ENCODE data around the gene ADD2. TPM values are rescaled to one million over a fixed set of nuclear protein-coding genes. Genes with fewer than 3 reads are reported as not detected.

ADD2 gene
- total RNA-seq, 1 donor from 2014 or later, result 45.3 TPM

DNA sequence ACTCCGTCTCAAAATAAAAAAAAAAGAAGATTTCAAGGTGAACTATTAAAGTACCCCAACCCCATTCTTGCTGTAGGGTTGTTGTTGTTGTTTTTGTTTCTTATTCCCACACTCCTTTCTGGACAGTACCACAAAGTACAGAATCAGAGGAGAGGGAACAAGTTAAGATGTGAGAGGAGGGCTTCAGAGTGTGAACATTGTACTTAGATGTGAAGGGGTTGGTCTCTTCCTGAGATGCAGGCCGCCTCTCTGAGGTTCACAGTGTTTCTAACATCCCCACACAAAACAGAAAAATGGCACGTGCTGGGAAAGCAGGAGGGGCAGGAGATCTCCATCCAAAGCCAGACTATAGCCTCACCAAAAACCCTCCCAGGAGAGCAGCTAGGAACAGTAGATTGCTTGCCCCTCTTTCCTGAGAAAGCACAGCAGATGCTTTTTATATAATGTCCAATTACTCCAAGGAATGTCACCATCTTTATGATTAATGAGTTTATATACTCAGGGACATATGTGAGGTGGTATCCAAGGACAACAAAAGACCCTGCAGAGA is 22.6 kb downstream of the ADD2 start:
- peaks cover 55% of the 10 kb centered on the region for H4K20me1 ChIP-seq (ENCODE audit: low read depth)
- peak overlapping the region; percentile 23 for H3K4me3 ChIP-seq
- no peaks in the 10 kb centered on the region for H3K36me3 ChIP-seq
- no peak overlapping the region for H2AFZ ChIP-seq (replicated peaks)
- no peak for DNase-seq (ENCODE audit: low spot score)
- peaks cover 47% of the 10 kb centered on the region for H3K4me1 Mint-ChIP-seq
- H3K4me2 ChIP-seq, result peak overlapping the region; percentile 70
- peaks cover 36% of the 10 kb centered on the region for H3F3A ChIP-seq (ENCODE audit: low read depth)
- H3K36me3 Mint-ChIP-seq, result peaks cover 15% of the 10 kb centered on the region
- H3K27me3 ChIP-seq, result no peaks in the 10 kb centered on the region
- H3K4me3 Mint-ChIP-seq, result peak overlapping the region; percentile 11
- H3K9me3 Mint-ChIP-seq, result peaks cover 6% of the 10 kb centered on the region
- H3K27ac Mint-ChIP-seq, result peak overlapping the region; percentile 93
- H3K27ac ChIP-seq, result peak overlapping the region; percentile 50
- TF ChIP-seq EZH2 (IDR thresholded peaks at IDR 0.05) (no peak), EZH2phosphoT487 (IDR thresholded peaks at IDR 0.05) (no peak)
- TF ChIP-seq, protein P1, sequence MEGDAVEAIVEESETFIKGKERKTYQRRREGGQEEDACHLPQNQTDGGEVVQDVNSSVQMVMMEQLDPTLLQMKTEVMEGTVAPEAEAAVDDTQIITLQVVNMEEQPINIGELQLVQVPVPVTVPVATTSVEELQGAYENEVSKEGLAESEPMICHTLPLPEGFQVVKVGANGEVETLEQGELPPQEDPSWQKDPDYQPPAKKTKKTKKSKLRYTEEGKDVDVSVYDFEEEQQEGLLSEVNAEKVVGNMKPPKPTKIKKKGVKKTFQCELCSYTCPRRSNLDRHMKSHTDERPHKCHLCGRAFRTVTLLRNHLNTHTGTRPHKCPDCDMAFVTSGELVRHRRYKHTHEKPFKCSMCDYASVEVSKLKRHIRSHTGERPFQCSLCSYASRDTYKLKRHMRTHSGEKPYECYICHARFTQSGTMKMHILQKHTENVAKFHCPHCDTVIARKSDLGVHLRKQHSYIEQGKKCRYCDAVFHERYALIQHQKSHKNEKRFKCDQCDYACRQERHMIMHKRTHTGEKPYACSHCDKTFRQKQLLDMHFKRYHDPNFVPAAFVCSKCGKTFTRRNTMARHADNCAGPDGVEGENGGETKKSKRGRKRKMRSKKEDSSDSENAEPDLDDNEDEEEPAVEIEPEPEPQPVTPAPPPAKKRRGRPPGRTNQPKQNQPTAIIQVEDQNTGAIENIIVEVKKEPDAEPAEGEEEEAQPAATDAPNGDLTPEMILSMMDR (IDR thresholded peaks at IDR 0.05), result no peak
- H3K27me3 Mint-ChIP-seq (ENCODE audit: insufficient read depth, low read depth), result no peaks in the 10 kb centered on the region
- peaks cover 35% of the 10 kb centered on the region for H3K4me1 ChIP-seq
- no peaks in the 10 kb centered on the region for H3K9me3 ChIP-seq (ENCODE audit: low read depth)
- H3K9ac ChIP-seq, result no peak overlapping the region
- H3K79me2 ChIP-seq (ENCODE audit: low read depth), result peaks cover 97% of the 10 kb centered on the region

DNA sequence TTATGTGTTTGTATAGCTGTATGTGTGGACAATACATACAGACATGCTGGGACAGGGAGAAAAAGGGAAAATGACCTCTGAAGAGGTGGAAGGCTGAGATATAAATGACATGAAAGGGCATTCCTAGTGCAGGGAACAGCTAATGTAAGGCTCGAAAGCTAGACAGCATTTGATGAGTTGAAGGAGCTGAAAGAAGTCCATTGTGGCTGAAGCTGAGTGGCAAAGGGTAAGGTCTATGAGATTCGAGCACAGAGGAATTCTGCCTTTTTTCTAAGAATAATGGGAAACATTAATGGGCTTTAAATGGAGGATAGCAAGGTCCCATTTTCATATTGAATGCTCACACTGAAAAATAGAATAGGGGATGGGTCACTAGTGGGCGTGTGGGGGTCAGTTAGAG is 23.6 kb downstream of the ADD2 start:
- peak overlapping the region; percentile 64 for H3K4me3 Mint-ChIP-seq

DNA sequence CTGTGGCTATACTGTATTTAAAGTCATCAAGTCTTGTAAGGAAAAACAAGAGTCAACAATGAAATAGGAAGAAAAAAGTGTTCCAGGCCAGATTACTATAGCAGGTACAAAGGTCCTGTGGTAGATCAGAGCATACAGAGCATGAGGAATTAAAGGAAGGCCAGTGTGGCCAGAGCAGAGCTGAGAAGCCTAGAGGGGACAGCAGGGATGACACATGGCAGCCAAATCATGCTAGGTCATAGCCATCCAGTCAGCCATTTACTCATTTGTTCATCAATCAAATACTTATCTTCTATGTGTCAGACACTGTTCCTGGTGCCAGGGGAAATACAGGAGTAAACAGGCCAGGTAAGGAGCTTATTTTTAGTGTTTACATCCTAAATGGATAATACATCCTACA is 24.3 kb downstream of the ADD2 start:
- Histone ChIP-seq H3K9me3 (ENCODE audit: low read depth) (no peaks in the 10 kb centered on the region), H3K27me3 (no peaks in the 10 kb centered on the region), H3K36me3 (no peaks in the 10 kb centered on the region), H3K79me2 (ENCODE audit: low read depth) (peaks cover 97% of the 10 kb centered on the region), H3K4me1 (peaks cover 35% of the 10 kb centered on the region), H3K27ac (no peak overlapping the region), H3K9ac (no peak overlapping the region), H3K4me3 (no peak overlapping the region), H3F3A (ENCODE audit: low read depth) (peaks cover 44% of the 10 kb centered on the region), H2AFZ (replicated peaks) (no peak overlapping the region), H3K4me2 (no peak overlapping the region), H4K20me1 (ENCODE audit: low read depth) (peaks cover 56% of the 10 kb centered on the region)
- no peak for DNase-seq (ENCODE audit: low spot score)
- H3K36me3 Mint-ChIP-seq, result peaks cover 8% of the 10 kb centered on the region
- H3K9me3 Mint-ChIP-seq, result no peaks in the 10 kb centered on the region
- H3K27me3 Mint-ChIP-seq (ENCODE audit: insufficient read depth, low read depth), result no peaks in the 10 kb centered on the region
- H3K27ac Mint-ChIP-seq, result no peak overlapping the region
- peaks cover 44% of the 10 kb centered on the region for H3K4me1 Mint-ChIP-seq
- H3K4me3 Mint-ChIP-seq, result no peak overlapping the region
- TF ChIP-seq EZH2phosphoT487 (IDR thresholded peaks at IDR 0.05) (no peak), EZH2 (IDR thresholded peaks at IDR 0.05) (no peak)
- TF ChIP-seq, protein P1 (IDR thresholded peaks at IDR 0.05), result no peak

More for the DNA sequence above, 23.6 kb downstream of the ADD2 start:
- Histone ChIP-seq H2AFZ (replicated peaks) (no peak overlapping the region), H3K36me3 (no peaks in the 10 kb centered on the region), H3F3A (ENCODE audit: low read depth) (peaks cover 36% of the 10 kb centered on the region), H3K4me3 (no peak overlapping the region), H3K9me3 (ENCODE audit: low read depth) (no peaks in the 10 kb centered on the region), H3K4me2 (peak overlapping the region; percentile 32), H3K9ac (no peak overlapping the region), H3K27me3 (no peaks in the 10 kb centered on the region), H4K20me1 (ENCODE audit: low read depth) (peaks cover 49% of the 10 kb centered on the region), H3K79me2 (ENCODE audit: low read depth) (peaks cover 97% of the 10 kb centered on the region), H3K27ac (no peak overlapping the region), H3K4me1 (peaks cover 35% of the 10 kb centered on the region)
- no peak for DNase-seq (ENCODE audit: low spot score)
- Mint-ChIP-seq H3K27me3 (ENCODE audit: insufficient read depth, low read depth) (no peaks in the 10 kb centered on the region), H3K36me3 (peaks cover 12% of the 10 kb centered on the region), H3K4me1 (peaks cover 44% of the 10 kb centered on the region), H3K9me3 (peaks cover 3% of the 10 kb centered on the region), H3K27ac (peak overlapping the region; percentile 93)
- TF ChIP-seq, protein P1 (IDR thresholded peaks at IDR 0.05), result no peak
- TF ChIP-seq EZH2phosphoT487 (IDR thresholded peaks at IDR 0.05), result no peak
- no peak for TF ChIP-seq EZH2 (IDR thresholded peaks at IDR 0.05)

All from neural progenitor cell (in vitro differentiated cells).